Lower leg skin (tissue), 3 donors: Measurements from ENCODE around the gene SLC35F4.

Experiments used
- POLR2A ChIP-seq, 2 donors: fragments of 450-650 bp; IDR thresholded peaks; one replicate each; pipeline ENCODE4 v1.6.1; 2016 to 2017; ENCODE audit warnings: antibody characterized with exemption in 2 of 2, mild to moderate bottlenecking in 1 of 2, moderate library complexity in 1 of 2
- TF ChIP-seq, protein P1 (sequence below), 3 donors: fragments of 450-650 bp; IDR thresholded peaks; one replicate each; pipeline ENCODE4 v1.5.1; 2016; ENCODE audit warnings: antibody characterized with exemption in 3 of 3, mild to moderate bottlenecking in 3 of 3, moderate library complexity in 2 of 3

DNA sequence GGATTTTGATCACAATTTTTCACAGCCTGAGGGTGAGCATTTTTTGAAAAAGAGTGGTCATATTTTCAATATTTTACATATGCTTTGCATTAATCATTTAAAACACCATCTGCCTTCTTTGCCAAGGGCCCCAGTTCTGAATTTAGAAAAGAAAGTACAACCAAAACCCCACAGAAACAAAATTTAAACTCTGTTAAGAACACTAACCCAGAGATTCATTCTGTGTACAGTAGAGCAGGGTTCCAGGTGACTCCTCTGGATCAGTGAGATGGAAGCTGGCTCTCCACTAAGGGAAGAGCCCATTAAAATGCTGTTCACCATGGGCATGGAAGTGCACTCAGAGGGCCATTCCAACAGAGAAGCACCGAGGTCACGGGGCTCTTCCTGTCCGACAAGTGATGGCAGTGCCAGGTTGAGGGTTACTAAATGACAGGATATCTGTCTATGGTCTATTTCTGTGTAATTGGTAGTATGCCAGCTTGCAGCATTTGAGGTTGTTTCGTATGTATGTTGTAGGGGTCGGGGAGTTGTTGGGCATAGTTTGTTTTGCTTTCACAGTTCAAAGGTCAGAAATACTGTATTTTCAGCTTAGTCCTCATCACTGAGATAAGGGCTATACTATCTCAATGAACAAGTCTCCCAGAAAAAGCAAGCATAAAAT is 95.9 kb downstream of the SLC35F4 start:
- TF ChIP-seq, protein P1, sequence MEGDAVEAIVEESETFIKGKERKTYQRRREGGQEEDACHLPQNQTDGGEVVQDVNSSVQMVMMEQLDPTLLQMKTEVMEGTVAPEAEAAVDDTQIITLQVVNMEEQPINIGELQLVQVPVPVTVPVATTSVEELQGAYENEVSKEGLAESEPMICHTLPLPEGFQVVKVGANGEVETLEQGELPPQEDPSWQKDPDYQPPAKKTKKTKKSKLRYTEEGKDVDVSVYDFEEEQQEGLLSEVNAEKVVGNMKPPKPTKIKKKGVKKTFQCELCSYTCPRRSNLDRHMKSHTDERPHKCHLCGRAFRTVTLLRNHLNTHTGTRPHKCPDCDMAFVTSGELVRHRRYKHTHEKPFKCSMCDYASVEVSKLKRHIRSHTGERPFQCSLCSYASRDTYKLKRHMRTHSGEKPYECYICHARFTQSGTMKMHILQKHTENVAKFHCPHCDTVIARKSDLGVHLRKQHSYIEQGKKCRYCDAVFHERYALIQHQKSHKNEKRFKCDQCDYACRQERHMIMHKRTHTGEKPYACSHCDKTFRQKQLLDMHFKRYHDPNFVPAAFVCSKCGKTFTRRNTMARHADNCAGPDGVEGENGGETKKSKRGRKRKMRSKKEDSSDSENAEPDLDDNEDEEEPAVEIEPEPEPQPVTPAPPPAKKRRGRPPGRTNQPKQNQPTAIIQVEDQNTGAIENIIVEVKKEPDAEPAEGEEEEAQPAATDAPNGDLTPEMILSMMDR (IDR thresholded peaks at IDR 0.05) = no peak
- TF ChIP-seq POLR2A (IDR thresholded peaks at IDR 0.05) = no peak
